HFFc6 (cell line): Measurements from ENCODE around the gene PROCA1. TPM values are rescaled to one million over a fixed set of nuclear protein-coding genes. Genes with fewer than 3 reads are reported as not detected.

Experiments used
- DNase-seq: peaks from one replicate; pipeline ENCODE4 v3.0.0-alpha.2; 2018
- H3K27ac Mint-ChIP-seq: 2 replicates; pipeline ENCODE4 v1.8.0; 2020; ENCODE audit warnings: mild to moderate bottlenecking, mixed read lengths
- H3K27me3 Mint-ChIP-seq: 2 replicates; pipeline ENCODE4 v1.8.0; 2021; ENCODE audit warnings: mild to moderate bottlenecking, moderate library complexity, mixed read lengths; ENCODE audit not compliant: insufficient read depth
- H3K36me3 Mint-ChIP-seq: 2 replicates; pipeline ENCODE4 v1.8.0; 2021; ENCODE audit warnings: low read depth, mixed read lengths
- H3K4me1 Mint-ChIP-seq: 2 replicates; pipeline ENCODE4 v1.8.0; 2020; ENCODE audit warnings: low read depth, mixed read lengths
- H3K4me3 Mint-ChIP-seq: 2 replicates; pipeline ENCODE4 v1.8.0; 2020; ENCODE audit warnings: mild to moderate bottlenecking, moderate library complexity, mixed read lengths
- H3K9me3 Mint-ChIP-seq: 2 replicates; pipeline ENCODE4 v1.8.0; 2020; ENCODE audit warnings: mild to moderate bottlenecking, mixed read lengths
- CTCF ChIP-seq: fragments of 200-600 bp; sonication (generic); IDR thresholded peaks from 2 replicates; pipeline ENCODE4 v1.5.0; 2021; ENCODE audit warnings: antibody characterized with exemption, mild to moderate bottlenecking
- total RNA-seq, 6 experiments: library from RNA; stranded (reverse); fragmentation: NEBNext Ultra II Directional; extraction: Animal tissue kit (Norgen Biotek cat#: 25700); gene quantifications; 2 replicates in 1 of 6; 3 replicates in 5 of 6; pipeline ENCODE4 v1.2.3, GENCODE V29; 2021

The PROCA1 gene
- total RNA-seq, 6 experiments from 2014 or later, result 0.60 to 1.1 (median 0.70) TPM

- no peaks in the 10 kb centered on the region for H3K9me3 Mint-ChIP-seq
- DNase-seq, result no peak
- H3K36me3 Mint-ChIP-seq, result peaks cover 15% of the 10 kb centered on the region
- H3K4me1 Mint-ChIP-seq, result peaks cover 29% of the 10 kb centered on the region
- peaks cover 32% of the 10 kb centered on the region for H3K27me3 Mint-ChIP-seq
- no peak for TF ChIP-seq CTCF
- H3K4me3 Mint-ChIP-seq, result no peak overlapping the region
- H3K27ac Mint-ChIP-seq, result peak overlapping the region; percentile 51
These were observed 36.4 kb upstream of the PROCA1 start for GRCh38 chr17:28747801-28748750.

GRCh38 chr17:28747051-28747691 is 35.5 kb upstream of the PROCA1 start:
- H3K4me1 Mint-ChIP-seq, result peaks cover 32% of the 10 kb centered on the region
- DNase-seq, result no peak
- H3K27ac Mint-ChIP-seq, result no peak overlapping the region
- peaks cover 26% of the 10 kb centered on the region for H3K27me3 Mint-ChIP-seq
- H3K4me3 Mint-ChIP-seq, result no peak overlapping the region; the same call in 1 of the 2 replicates
- no peak for TF ChIP-seq CTCF
- peaks cover 12% of the 10 kb centered on the region for H3K36me3 Mint-ChIP-seq
- H3K9me3 Mint-ChIP-seq, result no peaks in the 10 kb centered on the region

GRCh38 chr17:28746611-28747050 is 34.9 kb upstream of the PROCA1 start:
- H3K9me3 Mint-ChIP-seq, result no peaks in the 10 kb centered on the region
- H3K36me3 Mint-ChIP-seq, result peaks cover 11% of the 10 kb centered on the region
- no peak for TF ChIP-seq CTCF
- no peak for DNase-seq
- H3K4me1 Mint-ChIP-seq, result peaks cover 32% of the 10 kb centered on the region
- peak overlapping the region; percentile 96 for H3K4me3 Mint-ChIP-seq
- peak overlapping the region; percentile 95 for H3K27ac Mint-ChIP-seq
- peaks cover 20% of the 10 kb centered on the region for H3K27me3 Mint-ChIP-seq

- peak overlapping the region; percentile 96 for H3K4me3 Mint-ChIP-seq
- peaks cover 11% of the 10 kb centered on the region for H3K36me3 Mint-ChIP-seq
- TF ChIP-seq CTCF, result no peak
- DNase-seq, result peak; percentile 66
- H3K27ac Mint-ChIP-seq, result peak overlapping the region; percentile 95
- peaks cover 13% of the 10 kb centered on the region for H3K27me3 Mint-ChIP-seq
- peaks cover 32% of the 10 kb centered on the region for H3K4me1 Mint-ChIP-seq
- H3K9me3 Mint-ChIP-seq, result no peaks in the 10 kb centered on the region
These were observed 34.2 kb upstream of the PROCA1 start for GRCh38 chr17:28745786-28746411.

- Mint-ChIP-seq H3K4me1 (peaks cover 28% of the 10 kb centered on the region), H3K4me3 (peak overlapping the region; percentile 96), H3K36me3 (peaks cover 17% of the 10 kb centered on the region), H3K9me3 (no peaks in the 10 kb centered on the region), H3K27me3 (peaks cover 10% of the 10 kb centered on the region), H3K27ac (peak overlapping the region; percentile 95)
- no peak for DNase-seq
- TF ChIP-seq CTCF, result no peak
These were observed 33.5 kb upstream of the PROCA1 start for GRCh38 chr17:28744972-28745785.
